Calu3 (cell line): ENCODE measurements around the gene ATP8A1. TPM values are rescaled to one million over a fixed set of nuclear protein-coding genes. Genes with fewer than 3 reads are reported as not detected.

Experiments used
- BruUV-seq: library from RNA; stranded (reverse); fragments of 400-500 nt; replicated peaks from 2 replicates; lab custom pipeline; 2021; lab: Mats Ljungman, UMichigan
- CTCF ChIA-PET: fragments of 300-600 bp; sonication (Branson Sonifier 250); formaldehyde crosslinking; loops from one replicate; lab custom pipeline; 2022; ENCODE audit warnings: antibody characterized with exemption; lab: Charles Lee
- DNase-seq: peaks from one replicate; pipeline ENCODE4 v3.0.0; 2022
- H3K27ac Mint-ChIP-seq: one replicate; pipeline ENCODE4 v1.8.0; 2022; ENCODE audit warnings: mixed read lengths; ENCODE audit not compliant: unreplicated experiment
- H3K27me3 Mint-ChIP-seq: one replicate; pipeline ENCODE4 v1.8.0; 2022; ENCODE audit warnings: mixed read lengths; ENCODE audit not compliant: unreplicated experiment
- H3K36me3 Mint-ChIP-seq: one replicate; pipeline ENCODE4 v1.8.0; 2022; ENCODE audit warnings: mild to moderate bottlenecking, moderate library complexity, mixed read lengths; ENCODE audit not compliant: insufficient read depth, unreplicated experiment
- H3K4me1 Mint-ChIP-seq: one replicate; pipeline ENCODE4 v1.8.0; 2022; ENCODE audit warnings: mild to moderate bottlenecking, low read depth, mixed read lengths; ENCODE audit not compliant: unreplicated experiment
- H3K4me3 Mint-ChIP-seq: one replicate; pipeline ENCODE4 v1.8.0; 2022; ENCODE audit warnings: mild to moderate bottlenecking, low read depth, moderate library complexity, mixed read lengths; ENCODE audit not compliant: unreplicated experiment
- H3K9me3 Mint-ChIP-seq: one replicate; pipeline ENCODE4 v1.8.0; 2022; ENCODE audit warnings: low read depth, mixed read lengths; ENCODE audit not compliant: unreplicated experiment
- intact Hi-C: fragments of 100-400 bp; cut with micrococcal nuclease; formaldehyde crosslinking; loops from one replicate; pipeline ENCODE4 v1.10.0; 2022; ENCODE audit not compliant: unreplicated experiment
- total RNA-seq: library from RNA; stranded (reverse); gene quantifications from 2 replicates; pipeline ENCODE4 v1.2.3, GENCODE V29; 2022
- TF ChIP-seq, protein P1 (sequence below): fragments of 200-600 bp; IDR thresholded peaks from one replicate; pipeline ENCODE4 v1.8.0; 2022; ENCODE audit warnings: antibody characterized with exemption; ENCODE audit not compliant: unreplicated experiment

The ATP8A1 gene
- total RNA-seq, 1 experiment from 2014 or later = 0.76 TPM

DNA sequence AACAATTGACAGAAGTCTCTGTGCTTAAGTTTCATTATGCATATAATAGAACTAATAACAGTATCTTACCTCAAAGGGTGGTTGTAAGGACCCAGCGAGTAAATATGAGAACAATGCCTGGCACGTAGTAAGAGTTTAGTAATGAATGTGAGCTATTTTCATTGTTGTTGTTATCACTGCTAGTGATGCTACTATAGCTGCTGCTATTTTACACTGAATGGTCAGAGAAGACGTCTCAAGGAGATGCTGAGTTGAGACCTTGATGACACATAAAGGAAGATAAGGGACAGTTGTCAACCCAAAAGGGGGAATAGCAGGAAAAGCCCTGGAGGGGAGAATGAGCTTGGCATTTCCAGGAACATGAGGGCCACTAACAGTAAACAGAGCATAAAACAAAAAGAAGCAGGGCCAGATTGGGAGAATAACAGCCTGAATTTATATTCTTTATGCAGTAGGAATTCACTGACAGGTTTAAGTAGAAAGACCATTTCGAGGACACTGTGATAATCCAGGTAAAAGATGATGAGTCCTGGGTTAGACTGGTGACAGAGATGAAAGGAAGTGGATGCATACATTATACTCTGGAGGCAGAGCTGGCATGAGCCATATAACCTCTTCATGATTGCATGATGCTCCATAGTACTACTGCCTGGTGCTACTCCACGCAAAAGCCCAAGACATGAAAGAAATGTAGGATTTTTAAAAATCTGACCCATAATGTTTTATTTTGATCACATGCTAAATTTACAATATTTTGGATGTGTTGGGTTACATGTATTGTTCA, 23.1 kb downstream of the ATP8A1 start:
- BruUV-seq = no TSS peak
- CTCF ChIA-PET = no interaction called here
- DNase-seq = no peak
- no peak overlapping the region for H3K4me3 Mint-ChIP-seq
- H3K9me3 Mint-ChIP-seq = peaks cover 3% of the 10 kb centered on the region
- no peak overlapping the region for H3K27ac Mint-ChIP-seq
- TF ChIP-seq, protein P1, sequence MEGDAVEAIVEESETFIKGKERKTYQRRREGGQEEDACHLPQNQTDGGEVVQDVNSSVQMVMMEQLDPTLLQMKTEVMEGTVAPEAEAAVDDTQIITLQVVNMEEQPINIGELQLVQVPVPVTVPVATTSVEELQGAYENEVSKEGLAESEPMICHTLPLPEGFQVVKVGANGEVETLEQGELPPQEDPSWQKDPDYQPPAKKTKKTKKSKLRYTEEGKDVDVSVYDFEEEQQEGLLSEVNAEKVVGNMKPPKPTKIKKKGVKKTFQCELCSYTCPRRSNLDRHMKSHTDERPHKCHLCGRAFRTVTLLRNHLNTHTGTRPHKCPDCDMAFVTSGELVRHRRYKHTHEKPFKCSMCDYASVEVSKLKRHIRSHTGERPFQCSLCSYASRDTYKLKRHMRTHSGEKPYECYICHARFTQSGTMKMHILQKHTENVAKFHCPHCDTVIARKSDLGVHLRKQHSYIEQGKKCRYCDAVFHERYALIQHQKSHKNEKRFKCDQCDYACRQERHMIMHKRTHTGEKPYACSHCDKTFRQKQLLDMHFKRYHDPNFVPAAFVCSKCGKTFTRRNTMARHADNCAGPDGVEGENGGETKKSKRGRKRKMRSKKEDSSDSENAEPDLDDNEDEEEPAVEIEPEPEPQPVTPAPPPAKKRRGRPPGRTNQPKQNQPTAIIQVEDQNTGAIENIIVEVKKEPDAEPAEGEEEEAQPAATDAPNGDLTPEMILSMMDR = no peak
- intact Hi-C loops = no loop called here
- no peaks in the 10 kb centered on the region for H3K27me3 Mint-ChIP-seq
- no peaks in the 10 kb centered on the region for H3K36me3 Mint-ChIP-seq
- H3K4me1 Mint-ChIP-seq = no peaks in the 10 kb centered on the region

DNA sequence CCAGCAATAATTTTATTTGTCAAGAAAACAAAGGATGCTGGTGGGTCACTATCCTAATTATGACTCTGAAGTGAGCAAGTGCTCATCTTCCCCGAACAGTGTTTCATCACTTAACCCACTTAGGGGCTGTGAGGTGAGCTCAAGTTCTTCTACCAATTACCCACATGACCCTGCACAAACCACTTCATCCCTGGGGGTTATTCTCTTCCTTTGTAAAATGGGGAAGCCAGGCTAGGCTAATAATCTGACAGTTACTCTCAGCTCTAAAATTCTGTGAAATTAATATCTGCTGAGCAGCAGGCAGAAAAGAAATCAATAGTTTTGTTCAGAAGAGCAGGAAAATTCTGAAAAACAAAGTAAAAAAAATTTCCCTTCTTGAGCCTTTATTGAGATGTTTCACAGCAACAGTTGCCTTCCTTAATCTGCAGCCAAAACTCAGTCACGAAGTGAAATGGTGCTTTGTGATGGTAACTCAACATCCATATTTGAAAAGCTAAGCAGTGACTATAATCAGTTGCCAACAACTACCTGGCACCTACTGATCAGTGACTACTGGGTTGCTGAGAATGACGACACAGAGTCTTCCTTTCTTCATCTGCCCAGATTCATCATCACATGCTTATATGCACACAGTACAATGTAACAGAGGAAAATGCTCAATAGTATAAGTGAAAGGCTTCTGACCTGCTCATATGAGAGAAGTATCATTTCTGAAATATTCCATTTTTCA, 24.1 kb downstream of the ATP8A1 start:
- Mint-ChIP-seq H3K27ac (no peak overlapping the region), H3K4me3 (no peak overlapping the region), H3K36me3 (no peaks in the 10 kb centered on the region), H3K4me1 (no peaks in the 10 kb centered on the region), H3K9me3 (peaks cover 3% of the 10 kb centered on the region), H3K27me3 (no peaks in the 10 kb centered on the region)
- TF ChIP-seq, protein P1 = no peak
- DNase-seq = no peak
- BruUV-seq = no TSS peak
- intact Hi-C loops = no loop called here
- CTCF ChIA-PET = no interaction called here

DNA sequence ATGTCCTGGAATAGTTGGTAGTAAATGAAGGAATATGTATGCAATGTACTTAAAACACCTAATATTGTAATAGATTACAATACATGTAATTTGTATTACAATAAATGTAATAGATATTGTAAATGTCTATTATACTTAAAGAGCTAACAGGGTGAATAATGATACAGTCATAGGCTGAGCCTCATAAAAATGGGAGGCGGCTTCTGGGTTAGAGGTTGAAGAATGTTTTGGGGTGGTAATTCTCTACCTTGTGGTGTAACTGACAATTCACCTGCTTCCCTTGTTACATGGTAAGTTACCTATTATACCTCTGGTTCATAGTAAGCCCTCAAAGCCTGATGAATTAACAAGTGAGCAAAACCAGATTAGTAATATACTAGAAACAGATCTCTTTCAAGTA, 26.0 kb downstream of the ATP8A1 start:
- H3K27ac Mint-ChIP-seq = no peak overlapping the region
- intact Hi-C loops = no loop called here
- no peak for DNase-seq
- TF ChIP-seq, protein P1 = no peak
- H3K4me3 Mint-ChIP-seq = no peak overlapping the region
- H3K4me1 Mint-ChIP-seq = no peaks in the 10 kb centered on the region
- CTCF ChIA-PET = no interaction called here
- H3K9me3 Mint-ChIP-seq = no peaks in the 10 kb centered on the region
- no peaks in the 10 kb centered on the region for H3K36me3 Mint-ChIP-seq
- no TSS peak for BruUV-seq
- no peaks in the 10 kb centered on the region for H3K27me3 Mint-ChIP-seq

DNA sequence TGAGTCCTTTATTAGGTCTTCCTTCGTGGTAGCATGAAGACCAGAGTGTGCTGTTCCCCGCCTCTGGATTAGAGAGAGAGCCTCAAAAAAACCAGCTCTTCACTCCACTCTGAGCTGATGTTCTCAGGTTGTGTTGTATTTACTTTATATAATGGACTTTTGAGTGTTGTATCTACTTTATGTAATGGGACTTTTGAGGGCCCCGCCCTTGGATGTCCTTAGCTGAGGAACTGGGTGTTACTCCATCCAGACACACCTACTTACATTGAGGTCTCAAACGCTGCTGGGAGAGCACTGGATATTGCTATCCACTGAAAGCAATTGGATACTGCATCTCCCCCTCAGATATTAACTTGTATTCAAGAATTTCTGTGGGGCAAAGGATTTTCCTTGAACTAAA, 28.2 kb downstream of the ATP8A1 start:
- no peaks in the 10 kb centered on the region for H3K9me3 Mint-ChIP-seq
- H3K4me3 Mint-ChIP-seq = no peak overlapping the region
- BruUV-seq = no TSS peak
- TF ChIP-seq, protein P1 = no peak
- no peaks in the 10 kb centered on the region for H3K27me3 Mint-ChIP-seq
- H3K27ac Mint-ChIP-seq = no peak overlapping the region
- no peaks in the 10 kb centered on the region for H3K4me1 Mint-ChIP-seq
- intact Hi-C loops = no loop called here
- H3K36me3 Mint-ChIP-seq = no peaks in the 10 kb centered on the region
- CTCF ChIA-PET = no interaction called here
- DNase-seq = no peak
